Panc1 (cell line): Measurements from ENCODE around the gene GLB1L3. TPM values are rescaled to one million over a fixed set of nuclear protein-coding genes. Genes with fewer than 3 reads are reported as not detected.
A peak's percentile ranks its signal among the peaks of the same experiment; 100 is the strongest.

Source experiments
- ATAC-seq: fragments of 200-7000 bp; cut with Tn5 transposase; 2 replicates; pipeline ENCODE4 v1.9.1; 2020; ENCODE audit warnings: mild to moderate bottlenecking, moderate library complexity
- BruUV-seq: library from RNA; stranded (reverse); fragments of 400-500 nt; replicated peaks from 2 replicates; lab custom pipeline; 2021; lab: Mats Ljungman, UMichigan
- CTCF ChIA-PET: fragments of 300-600 bp; sonication (Branson Sonifier 250); formaldehyde crosslinking; loops from one replicate; lab custom pipeline; 2022; ENCODE audit warnings: antibody characterized with exemption; lab: Charles Lee
- POLR2A ChIA-PET: fragments of 300-600 bp; sonication (Branson Sonifier 250); formaldehyde crosslinking; loops from one replicate; lab custom pipeline; 2022; ENCODE audit warnings: antibody characterized with exemption; lab: Charles Lee
- DNase-seq: peaks from one replicate; pipeline ENCODE4 v3.0.0-alpha.2; 2010; ENCODE audit warnings: low read depth, low spot score
- H3K27ac ChIP-seq: 2 replicates; pipeline ENCODE4 v1.5.1; 2011; ENCODE audit warnings: mild to moderate bottlenecking, low read length, inconsistent platforms
- H3K27me3 ChIP-seq: fragments of 200-500 bp; sonication (Bioruptor generic); 2 replicates; pipeline ENCODE4 v1.6.0; 2014; ENCODE audit warnings: low read length, inconsistent platforms; ENCODE audit not compliant: control insufficient read depth, insufficient read depth
- H3K36me3 ChIP-seq: fragments of 200-500 bp; sonication (Bioruptor generic); 2 replicates; pipeline ENCODE4 v1.5.1; 2014; ENCODE audit warnings: inconsistent platforms, mild to moderate bottlenecking, low read length, moderate library complexity; ENCODE audit not compliant: control insufficient read depth, insufficient read depth
- H3K4me1 ChIP-seq: 2 replicates; pipeline ENCODE4 v1.5.1; 2011; ENCODE audit warnings: inconsistent platforms, mild to moderate bottlenecking, low read length, moderate library complexity; ENCODE audit not compliant: control insufficient read depth, insufficient read depth
- H3K4me3 ChIP-seq, 2 experiments: 2 replicates each; pipeline ENCODE4 v1.5.1; 2011 to 2012; ENCODE audit warnings: low read depth in 2 of 2, low read length in 2 of 2, mild to moderate bottlenecking in 2 of 2, inconsistent platforms in 1 of 2, moderate library complexity in 1 of 2
- H3K9me3 ChIP-seq: fragments of 200-500 bp; sonication (Bioruptor generic); 2 replicates; pipeline ENCODE4 v1.5.1; 2014; ENCODE audit warnings: low read depth, mild to moderate bottlenecking, inconsistent platforms, low read length, moderate library complexity; ENCODE audit not compliant: control insufficient read depth, insufficient read depth
- CTCF ChIP-seq: fragments of 450-650 bp; IDR thresholded peaks from 2 replicates; pipeline ENCODE4 v1.5.1; 2017; ENCODE audit warnings: mild to moderate bottlenecking
- POLR2AphosphoS5 ChIP-seq: IDR thresholded peaks from 2 replicates; pipeline ENCODE4 v1.6.1; 2012; ENCODE audit warnings: mild to moderate bottlenecking, low read depth, low read length, moderate library complexity
- SIN3A ChIP-seq: IDR thresholded peaks from 2 replicates; pipeline ENCODE4 v1.6.1; 2012; ENCODE audit warnings: low read depth, mild to moderate bottlenecking, low read length, moderate library complexity, borderline replicate concordance; ENCODE audit not compliant: insufficient read depth
- TCF7L2 ChIP-seq: IDR thresholded peaks from 2 replicates; pipeline ENCODE4 v1.6.1; 2011; ENCODE audit warnings: mild to moderate bottlenecking, low read depth, low read length, inconsistent platforms
- in situ Hi-C: cut with HindIII; loops from 2 replicates; pipeline ENCODE4 v1.10.0; 2016; ENCODE audit warnings: low sequenced_read_pairs, low pct_unique_long_range_greater_than_20kb
- intact Hi-C: fragments of 100-400 bp; cut with micrococcal nuclease; formaldehyde crosslinking; loops from one replicate; pipeline ENCODE4 v1.10.0; 2022; ENCODE audit not compliant: unreplicated experiment
- total RNA-seq: library from RNA; stranded (reverse); gene quantifications from one replicate; pipeline ENCODE4 v1.2.1, GENCODE V29; 2021; ENCODE audit not compliant: unreplicated experiment
- TF ChIP-seq, protein P1 (sequence below), 2 experiments: IDR thresholded peaks; 2 replicates each; pipeline ENCODE4 v1.6.1; 2011 to 2012; ENCODE audit warnings: low read depth in 2 of 2, control low read depth in 1 of 2, low read length in 1 of 2, mild to moderate bottlenecking in 1 of 2, moderate library complexity in 1 of 2; ENCODE audit not compliant: insufficient read depth in 1 of 2

Gene GLB1L3
- total RNA-seq, 1 experiment from 2014 or later: not detected

- Histone ChIP-seq H3K4me3 (no peak overlapping the region), H3K4me1 (no peaks in the 10 kb centered on the region), H3K27ac (no peak overlapping the region), H3K9me3 (no peaks in the 10 kb centered on the region), H3K36me3 (peaks cover 8% of the 10 kb centered on the region; the same call in 1 of the 2 replicates), H3K27me3 (no peaks in the 10 kb centered on the region)
- ChIA-PET POLR2A (no interaction called here), CTCF (no interaction called here)
- no peak for DNase-seq
- TF ChIP-seq TCF7L2 (no peak), SIN3A (no peak), CTCF (no peak), POLR2AphosphoS5 (no peak)
- TF ChIP-seq, protein P1, sequence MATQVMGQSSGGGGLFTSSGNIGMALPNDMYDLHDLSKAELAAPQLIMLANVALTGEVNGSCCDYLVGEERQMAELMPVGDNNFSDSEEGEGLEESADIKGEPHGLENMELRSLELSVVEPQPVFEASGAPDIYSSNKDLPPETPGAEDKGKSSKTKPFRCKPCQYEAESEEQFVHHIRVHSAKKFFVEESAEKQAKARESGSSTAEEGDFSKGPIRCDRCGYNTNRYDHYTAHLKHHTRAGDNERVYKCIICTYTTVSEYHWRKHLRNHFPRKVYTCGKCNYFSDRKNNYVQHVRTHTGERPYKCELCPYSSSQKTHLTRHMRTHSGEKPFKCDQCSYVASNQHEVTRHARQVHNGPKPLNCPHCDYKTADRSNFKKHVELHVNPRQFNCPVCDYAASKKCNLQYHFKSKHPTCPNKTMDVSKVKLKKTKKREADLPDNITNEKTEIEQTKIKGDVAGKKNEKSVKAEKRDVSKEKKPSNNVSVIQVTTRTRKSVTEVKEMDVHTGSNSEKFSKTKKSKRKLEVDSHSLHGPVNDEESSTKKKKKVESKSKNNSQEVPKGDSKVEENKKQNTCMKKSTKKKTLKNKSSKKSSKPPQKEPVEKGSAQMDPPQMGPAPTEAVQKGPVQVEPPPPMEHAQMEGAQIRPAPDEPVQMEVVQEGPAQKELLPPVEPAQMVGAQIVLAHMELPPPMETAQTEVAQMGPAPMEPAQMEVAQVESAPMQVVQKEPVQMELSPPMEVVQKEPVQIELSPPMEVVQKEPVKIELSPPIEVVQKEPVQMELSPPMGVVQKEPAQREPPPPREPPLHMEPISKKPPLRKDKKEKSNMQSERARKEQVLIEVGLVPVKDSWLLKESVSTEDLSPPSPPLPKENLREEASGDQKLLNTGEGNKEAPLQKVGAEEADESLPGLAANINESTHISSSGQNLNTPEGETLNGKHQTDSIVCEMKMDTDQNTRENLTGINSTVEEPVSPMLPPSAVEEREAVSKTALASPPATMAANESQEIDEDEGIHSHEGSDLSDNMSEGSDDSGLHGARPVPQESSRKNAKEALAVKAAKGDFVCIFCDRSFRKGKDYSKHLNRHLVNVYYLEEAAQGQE (IDR thresholded peaks at IDR 0.05; ENCODE audit: insufficient read depth in 1 of 2, low read depth in 2 of 2, low read length in 1 of 2): no peak
- in situ Hi-C loops: no loop called here
- ATAC-seq: no peak
- BruUV-seq: TSS peak; percentile 54
- intact Hi-C loops: no loop called here
Measured at GRCh38 chr11:134236834-134237556, 39.2 kb upstream of the GLB1L3 start.

DNA sequence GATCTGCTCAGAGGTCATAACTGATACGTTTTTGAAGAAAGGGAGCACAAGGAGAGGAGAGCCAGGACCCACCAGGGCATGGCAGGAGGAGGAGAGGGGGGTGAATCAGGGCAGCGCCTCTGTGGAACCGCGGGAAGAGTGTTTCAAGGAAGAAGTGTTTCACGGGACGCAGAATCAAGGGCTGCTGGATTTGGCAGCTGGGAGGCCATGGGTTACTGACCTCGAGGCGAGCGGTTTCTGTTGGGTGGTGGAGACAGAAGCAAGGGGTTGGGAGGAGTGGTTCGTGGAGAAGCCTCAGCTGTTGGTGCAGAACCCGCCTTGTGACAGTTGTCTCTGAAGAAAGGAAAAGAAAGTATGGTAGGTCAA, 38.6 kb upstream of the GLB1L3 start:
- H3K4me1 ChIP-seq: no peaks in the 10 kb centered on the region
- CTCF ChIA-PET: no interaction called here
- no peaks in the 10 kb centered on the region for H3K27me3 ChIP-seq
- no peaks in the 10 kb centered on the region for H3K9me3 ChIP-seq
- no peak overlapping the region for H3K4me3 ChIP-seq
- DNase-seq (no peak), ATAC-seq (no peak)
- peaks cover 8% of the 10 kb centered on the region; the same call in 1 of the 2 replicates for H3K36me3 ChIP-seq
- intact Hi-C loops: no loop called here
- H3K27ac ChIP-seq: no peak overlapping the region
- POLR2A ChIA-PET: no interaction called here
- in situ Hi-C loops: no loop called here
- TF ChIP-seq POLR2AphosphoS5 (no peak), TCF7L2 (no peak), SIN3A (no peak), CTCF (no peak)
- TF ChIP-seq, protein P1 (IDR thresholded peaks at IDR 0.05; ENCODE audit: insufficient read depth in 1 of 2, low read depth in 2 of 2, low read length in 1 of 2): no peak
- BruUV-seq: no TSS peak
